ENCODE results near the gene PPP4C.
"Not testable (repeated sequence)": the region's sequence is repeated elsewhere in the genome, so short reads cannot be mapped to it uniquely, and the experiment has no call there.

The PPP4C gene

DNA sequence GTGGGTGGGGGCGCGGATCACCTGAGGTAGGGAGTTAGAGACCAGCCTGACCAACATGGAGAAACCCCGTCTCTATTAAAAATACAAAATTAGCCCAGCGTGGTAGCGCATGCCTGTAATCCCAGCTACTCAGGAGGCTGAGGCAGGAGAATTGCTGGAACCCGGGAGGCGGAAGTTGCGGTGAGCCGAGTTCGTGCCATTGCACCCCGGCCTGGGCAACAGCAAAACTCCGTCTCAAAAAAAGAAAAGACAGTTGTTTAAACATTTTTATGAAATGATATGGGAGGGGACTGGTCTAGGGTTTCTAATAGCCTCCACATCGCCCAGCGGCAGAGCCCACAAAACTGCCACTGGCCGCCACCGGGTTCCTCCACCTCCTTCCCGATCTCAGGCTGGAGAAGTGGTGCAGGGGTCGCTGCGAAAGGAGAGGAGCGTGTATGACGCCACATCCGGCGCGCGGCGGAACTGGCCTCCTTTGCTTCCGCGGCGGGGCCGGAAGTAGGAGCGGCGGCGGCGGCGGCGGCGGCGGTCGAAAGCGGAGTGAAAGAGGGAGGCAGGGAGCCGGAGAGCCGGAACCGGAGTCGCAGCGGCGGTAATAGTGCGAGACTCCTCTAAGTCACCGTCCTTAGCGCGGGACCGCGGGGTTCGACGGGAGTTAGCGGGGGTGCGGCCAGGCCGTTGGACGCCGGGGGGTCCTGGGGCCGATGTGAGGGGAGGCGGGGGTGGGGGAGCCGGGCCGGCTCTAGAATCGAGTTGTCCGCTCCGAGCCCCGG lies at the start of gene PPP4C:
PPP4C (plus strand) TSS at position 492 of the 773 bp plus-strand sequence. CDS start 384 bp downstream, outside the sequence.
- DNase-seq: peak; percentile 93

DNA sequence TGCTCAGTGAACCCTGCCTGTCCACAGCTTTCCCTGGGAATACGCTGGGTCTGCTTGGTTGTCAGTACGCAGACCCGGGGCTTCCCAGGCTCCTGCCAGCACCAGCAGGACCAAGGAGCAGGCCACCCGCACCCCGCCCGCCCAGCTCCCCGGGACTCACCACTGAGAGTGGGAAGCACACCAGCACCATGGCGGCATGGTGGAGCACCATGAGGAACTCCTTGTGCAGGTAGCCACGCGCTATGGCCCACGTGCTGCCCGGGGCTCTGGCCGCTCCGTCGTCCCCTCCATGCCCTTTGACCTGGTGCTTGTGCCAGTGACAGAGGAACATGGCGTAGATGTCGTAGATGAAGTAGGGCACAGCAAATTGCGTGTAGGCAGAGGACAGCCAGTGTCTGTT lies 49.3 kb upstream of the PPP4C start:
- DNase-seq: no peak

DNA sequence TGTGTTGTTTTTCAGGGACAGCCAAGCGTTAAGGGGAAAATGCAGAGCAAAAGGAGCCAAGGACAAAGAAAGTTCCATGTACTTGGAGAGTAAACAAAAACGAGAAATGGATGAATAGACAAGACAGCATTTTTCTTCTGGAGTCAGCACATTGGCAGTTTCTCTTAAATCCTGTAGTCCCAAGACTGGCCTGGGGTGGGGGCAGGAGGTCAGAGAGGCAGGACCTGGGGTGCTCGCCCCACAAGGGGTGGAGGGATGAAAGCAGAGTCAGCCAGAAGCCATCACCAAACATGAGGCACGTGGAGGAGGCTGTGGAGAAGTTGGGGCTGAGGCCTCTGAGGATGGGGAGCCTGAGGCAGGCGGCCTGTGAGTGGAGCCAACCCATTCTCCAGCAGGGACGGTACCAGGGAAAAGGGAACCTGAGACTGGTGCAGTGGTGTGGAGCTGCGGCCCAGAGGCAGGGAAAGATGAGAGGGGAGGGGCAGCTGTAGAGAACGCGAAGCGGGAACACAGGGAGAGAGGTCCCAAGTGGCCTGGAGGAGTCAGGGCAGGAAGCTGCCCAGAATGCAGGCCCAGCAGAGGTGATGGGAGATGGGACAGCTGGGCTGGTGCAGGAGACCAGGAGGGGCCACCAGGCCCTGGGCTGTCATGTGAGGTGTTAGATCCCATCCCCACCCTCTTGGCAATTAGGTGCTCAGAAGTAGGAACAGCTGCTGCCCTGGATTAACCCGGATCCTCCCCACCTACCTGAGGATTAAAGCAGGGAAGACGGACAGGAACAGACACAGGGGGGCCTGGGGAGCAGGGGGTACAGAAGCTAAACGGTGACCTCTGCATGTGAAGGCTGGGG lies 48.0 kb upstream of the PPP4C start:
- peak; percentile 43 for DNase-seq

DNA sequence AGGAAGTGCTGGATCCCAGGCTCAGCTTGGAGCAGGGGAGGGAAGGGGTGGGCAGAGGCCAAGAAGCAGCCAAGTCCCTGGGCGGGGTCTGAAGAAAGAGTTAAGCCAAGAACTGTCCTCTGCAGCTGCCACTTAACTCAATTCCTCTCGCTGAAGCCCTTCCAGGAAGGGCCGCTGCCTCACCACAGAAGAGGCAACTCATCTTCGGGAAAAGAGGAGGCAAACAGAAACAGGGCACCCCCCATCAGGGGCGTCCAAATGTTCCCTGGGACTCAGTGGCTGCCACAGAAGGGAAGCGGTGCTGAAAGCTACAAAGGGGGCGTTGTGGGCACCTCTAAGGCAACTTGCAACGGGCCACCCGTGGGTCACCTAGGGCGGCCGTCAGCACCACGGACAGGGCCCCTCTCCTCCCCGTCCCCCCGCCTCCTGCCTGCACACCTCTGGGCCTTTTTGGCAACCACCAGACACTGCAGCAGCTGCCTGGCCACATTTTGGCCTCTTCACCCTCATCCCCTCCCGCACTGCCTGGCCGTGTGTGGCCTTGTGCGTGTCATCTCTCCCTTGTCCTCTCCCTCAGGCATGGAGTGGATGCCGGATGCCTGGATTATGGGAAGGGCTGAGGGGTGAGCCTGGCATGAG lies 47.2 kb upstream of the PPP4C start:
- DNase-seq: no peak

DNA sequence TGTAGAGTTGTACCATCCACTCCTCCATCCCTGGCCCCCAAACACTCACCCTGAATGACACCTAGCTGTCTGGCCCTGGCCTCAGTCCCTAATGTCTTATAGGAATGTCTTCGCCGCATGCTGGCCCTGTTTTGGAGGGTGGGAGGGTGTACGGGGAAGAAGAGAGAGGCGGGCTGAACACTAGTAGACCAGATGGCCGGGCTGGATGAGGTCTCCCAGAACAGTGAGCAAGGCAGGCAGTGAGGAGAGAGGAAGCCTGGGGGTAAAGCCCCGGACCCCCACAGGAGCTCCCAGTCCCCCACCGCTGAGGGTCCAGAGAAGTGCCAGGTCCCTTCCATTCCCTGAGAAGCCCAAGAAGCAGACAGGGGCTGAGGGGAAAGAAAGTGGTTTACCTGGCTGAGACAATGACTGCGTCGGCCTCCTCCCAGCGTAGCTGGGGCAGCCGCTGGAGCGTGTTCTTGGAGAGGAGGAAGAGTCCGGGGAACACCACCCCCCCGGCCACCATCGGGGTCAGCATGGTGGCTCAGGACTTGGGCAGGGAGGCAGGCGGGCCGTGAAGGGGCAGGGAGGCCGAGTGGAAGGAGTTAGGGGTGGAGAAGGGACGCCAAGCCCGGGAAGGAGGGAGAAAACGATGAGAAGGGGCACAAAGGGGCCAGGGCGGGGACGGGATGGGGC lies 45.6 kb upstream of the PPP4C start:
- peak; percentile 38 for DNase-seq

DNA sequence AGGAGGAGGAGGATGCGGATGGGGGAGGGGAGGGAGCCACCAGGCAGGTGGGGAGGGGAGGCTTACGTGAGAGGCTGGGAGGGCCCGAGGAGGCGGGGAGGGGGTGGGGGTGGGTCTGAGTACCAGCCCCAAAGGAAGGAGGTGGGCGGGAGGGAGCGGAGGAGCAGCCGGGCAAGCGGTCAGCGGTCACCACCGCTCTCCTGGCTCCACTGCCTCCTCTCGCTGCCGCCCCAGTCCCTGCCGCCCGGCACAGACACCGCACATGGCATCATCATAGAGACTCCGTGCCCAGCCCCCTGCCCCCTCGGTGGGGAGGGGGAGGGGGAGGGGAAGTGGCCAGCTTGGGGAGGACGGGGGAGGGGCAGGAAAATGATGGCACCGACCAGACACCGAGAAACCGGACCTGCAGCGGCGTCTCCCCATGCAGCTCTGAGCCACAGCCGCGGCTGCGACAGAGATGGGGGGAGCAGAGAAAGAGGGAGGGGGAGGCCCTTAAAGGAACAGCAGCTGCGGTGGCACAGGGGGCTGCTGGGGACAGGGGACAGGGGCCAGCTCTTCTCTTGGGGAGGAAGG lies 44.9 kb upstream of the PPP4C start, which contains the start of gene TLCD3B:
TLCD3B (minus strand) TSS at position 431 of the 573 bp plus-strand sequence. CDS start 744 bp downstream, outside the sequence.
- peak; percentile 71 for DNase-seq

DNA sequence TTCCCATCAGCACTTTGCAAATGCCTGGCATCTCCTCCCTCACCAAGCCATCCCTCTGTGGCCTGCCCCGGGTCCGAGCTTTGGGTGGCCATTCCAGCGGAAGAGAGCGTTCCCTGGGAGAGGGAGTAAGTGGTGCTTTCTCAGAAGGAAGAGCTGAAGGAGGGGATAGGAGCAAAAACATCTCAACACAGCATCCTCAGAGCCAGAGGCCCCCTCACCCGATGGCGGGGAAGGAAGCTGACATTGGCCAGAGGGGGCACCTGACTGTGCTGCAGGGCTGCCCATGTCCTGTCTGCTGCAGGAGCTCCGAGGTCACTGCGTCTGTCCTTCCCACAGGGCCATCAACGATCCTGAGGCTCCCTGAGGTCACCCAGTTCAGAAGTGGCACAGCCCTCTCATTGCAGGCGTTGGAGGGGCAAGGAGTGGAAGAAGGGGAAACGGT lies 44.3 kb upstream of the PPP4C start:
- DNase-seq: no peak

DNA sequence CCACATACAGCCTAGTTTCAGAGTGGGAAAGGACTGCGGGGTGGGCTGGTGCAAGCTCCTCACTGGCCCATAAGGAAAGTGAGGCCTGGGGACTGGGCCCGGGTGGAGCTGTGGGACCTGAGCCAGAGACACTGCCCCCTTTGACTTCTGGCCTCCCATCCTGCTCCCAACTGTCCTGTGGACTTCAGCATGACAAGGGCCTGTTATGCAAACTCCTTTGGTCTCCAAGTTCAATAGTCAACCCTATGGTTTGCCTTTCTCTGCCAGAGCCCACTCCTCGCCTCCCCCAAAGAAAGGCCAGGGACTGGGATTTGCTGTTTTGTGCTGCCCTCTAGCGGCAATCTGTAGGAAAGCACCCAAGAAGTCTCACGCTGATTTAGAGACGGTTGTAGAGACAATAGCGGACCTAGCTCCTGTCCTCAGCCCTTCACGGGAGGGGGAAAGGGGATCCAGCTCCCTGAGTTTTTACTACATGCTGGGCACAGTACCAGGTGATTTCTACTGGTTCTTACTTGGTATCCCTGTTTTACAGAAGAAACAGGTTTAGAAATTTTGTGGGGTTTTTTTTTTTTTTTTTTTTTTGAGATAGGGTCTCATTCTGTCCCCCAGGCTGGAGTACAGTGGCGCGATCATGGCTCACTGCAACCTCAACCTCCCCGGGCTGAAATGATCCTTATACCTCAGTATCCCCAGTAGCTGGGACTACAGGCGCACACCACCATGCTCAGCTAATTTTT lies 43.5 kb upstream of the PPP4C start:
- DNase-seq: peak; percentile 86

DNA sequence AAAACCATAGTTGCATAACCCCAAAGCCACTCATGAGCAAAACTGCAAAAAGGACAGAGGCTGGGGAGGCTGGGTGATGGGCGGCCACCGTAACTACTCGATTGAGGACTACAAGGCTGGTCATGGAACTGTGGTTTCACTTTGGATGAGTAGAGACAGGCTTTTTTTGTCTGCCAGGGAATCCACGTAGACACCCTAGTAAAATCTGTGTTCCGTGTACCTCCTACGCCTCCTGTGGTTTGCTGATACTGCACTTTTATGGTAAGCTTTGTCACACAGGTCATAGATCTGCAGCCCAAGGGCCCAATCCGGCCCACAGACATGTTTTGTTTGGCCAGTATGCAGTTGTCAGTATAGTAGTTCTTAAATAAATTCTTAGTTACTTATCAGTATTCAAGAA lies 42.5 kb upstream of the PPP4C start:
- no peak for DNase-seq

DNA sequence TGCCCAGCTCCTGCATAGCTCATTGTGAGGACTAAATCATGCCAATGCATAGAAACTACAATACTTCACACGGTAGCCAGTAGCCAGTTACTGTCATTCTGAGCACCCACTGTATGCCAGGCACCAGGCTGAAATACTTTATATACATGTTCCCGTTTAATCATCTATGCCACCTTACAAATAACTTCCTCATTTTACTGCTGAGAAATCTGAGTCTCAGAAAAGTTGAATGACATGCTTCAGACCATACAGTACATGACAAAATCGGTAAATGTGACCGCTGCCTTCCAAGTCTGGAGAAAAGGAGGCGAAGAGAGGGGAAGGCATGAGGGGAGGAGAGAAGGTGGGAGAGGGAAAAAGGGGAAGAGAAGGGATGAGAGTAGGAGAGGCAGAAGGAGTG lies 35.6 kb upstream of the PPP4C start:
- DNase-seq: no peak

DNA sequence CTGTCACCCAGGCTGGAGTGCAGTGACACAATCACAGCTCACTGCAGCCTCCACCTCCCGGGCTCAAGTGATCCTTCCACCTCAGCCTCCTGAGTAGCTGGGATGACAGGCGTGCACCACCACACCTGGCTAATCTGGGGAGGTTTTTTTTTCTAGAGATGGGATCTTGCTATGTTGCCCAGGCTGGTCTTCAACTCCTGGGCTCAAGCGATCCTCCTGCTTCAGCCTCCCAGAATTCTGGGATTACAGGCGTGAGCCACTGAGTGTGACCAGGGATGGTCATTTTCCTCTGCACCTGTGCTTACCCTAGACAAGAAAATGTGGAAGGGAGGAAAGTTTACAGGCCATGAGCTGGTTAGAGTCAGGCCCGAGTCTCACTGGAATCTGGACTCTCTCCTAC lies 35.1 kb upstream of the PPP4C start:
- not testable (repeated sequence) for DNase-seq

DNA sequence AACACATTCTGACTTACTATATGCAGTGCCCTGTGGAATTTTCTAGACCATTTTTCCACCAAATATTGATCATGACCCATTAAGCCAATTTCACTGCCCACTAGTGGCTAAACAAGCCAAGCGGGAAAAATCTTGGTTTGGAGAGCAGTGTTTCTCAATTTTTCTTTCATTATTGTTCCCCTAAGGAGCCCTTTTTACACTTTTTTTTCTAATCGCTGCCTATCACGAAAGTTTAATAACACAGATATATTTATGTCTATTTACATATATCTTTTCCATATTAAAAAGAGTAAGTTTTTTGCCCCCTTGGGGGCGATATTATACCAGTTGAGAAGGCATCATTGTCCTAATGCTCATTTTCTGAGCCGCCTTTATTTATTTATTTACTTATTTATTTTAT lies 34.0 kb upstream of the PPP4C start:
- no peak for DNase-seq

DNA sequence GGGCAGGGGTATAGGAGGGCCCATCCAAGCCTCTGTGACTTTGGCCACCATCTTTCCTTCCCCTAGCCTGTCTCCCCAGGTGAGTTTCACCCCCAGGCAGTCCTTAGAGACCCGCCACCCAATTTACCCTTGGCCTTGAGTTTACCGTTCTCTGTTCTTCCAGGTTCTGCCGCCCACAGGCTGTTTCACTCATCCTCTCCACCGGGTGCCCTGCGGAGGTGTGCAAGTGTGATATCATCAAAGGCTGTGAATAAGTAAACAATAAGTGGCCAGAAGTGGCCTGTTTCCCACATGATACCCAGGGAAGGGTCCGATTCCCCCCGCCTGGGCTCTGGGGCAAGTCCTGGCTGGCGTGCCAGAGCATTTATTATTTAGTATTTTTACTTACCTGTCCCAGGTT lies 29.6 kb upstream of the PPP4C start:
- peak; percentile 10 for DNase-seq

DNA sequence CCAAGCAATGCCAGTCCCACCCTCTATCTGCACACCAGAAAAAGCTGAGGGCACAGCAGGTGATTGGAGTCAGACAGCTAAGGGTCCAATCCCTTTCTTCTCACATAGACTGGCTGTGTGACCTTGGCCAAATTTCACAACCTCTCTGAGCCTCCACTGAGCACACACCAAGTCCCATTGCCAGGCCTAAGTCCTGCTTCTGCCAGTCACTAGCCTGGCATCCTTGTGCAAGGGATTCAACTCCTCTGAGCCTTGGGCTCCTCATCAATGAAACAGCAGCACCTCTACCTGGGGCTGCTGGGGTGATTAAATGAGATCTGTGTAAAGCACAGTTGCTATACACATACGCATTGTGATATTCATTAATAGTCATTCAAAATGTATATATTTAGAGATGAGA lies 29.2 kb upstream of the PPP4C start:
- no peak for DNase-seq

DNA sequence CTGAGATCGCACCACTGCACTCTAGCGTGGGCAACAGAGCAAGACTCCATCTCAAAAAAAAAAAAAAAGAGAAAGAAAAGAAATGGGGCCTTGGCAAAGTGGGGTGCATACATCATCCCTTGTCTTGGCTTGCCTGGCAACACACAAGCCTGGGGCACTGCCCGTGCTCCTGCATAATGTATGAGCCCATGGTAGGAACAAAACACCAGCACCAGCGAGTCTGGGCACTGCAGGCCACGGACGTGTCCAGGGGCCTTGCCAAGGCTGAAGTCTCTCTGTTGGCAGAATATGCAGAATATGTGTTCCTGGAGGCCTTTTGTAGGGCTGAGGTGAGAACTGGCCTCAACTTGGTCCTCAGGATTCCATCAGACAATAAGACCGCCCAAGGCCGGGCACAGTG lies 25.9 kb upstream of the PPP4C start:
- no peak for DNase-seq

DNA sequence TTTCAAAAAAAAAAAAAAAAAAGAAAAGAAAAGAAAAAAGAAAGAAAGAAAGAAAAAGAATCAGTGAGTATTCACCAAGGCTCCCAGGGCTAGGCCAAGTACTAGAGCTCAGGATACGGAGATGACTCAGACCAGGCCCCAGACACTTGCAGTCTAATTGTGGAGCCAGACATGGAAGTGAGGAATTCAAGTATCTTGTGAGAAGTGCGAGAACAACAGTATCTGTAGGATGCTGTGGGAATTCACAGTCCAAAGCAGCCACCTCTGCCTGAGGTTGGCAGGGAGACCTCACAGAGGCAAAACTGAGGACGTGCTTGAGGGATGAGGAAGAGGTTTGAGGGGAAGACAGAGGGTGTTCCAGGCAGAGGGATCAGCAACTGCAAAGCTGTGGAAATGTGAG lies 24.3 kb upstream of the PPP4C start:
- DNase-seq: no peak

DNA sequence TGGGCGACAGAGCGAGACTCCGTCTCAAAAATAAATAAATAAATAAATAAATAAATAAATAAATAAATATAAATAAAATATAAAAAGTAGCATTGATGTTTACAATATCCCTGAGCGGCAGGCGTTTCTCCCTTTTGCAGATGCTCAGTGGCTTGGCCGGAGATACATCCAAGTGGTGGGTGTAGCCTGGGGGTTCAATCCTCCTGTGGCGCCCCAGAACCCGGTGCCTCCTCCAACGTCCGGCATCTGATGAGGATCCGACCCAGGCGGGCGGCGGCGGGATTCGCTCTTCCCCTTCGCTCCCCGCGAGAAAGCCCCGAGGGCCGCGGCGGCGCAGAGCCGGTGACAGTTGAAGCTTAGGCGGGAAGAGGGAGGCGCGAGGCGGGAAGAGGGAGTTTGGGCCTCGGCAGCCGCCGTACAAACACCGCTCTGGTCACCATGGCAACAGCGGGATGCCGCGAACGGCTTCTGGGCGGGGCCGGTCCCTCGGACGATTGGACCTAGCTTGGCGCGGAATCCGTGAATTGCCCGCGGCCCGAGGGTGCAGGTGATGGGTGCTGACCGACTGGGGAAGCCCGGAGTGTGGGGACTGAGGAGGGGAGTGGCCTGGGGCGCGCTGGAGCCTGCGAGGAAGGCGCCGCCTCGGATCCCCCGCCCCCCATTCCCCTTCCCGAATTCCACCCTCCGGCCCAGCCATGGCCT lies 23.0 kb upstream of the PPP4C start:
- peak; percentile 96 for DNase-seq

DNA sequence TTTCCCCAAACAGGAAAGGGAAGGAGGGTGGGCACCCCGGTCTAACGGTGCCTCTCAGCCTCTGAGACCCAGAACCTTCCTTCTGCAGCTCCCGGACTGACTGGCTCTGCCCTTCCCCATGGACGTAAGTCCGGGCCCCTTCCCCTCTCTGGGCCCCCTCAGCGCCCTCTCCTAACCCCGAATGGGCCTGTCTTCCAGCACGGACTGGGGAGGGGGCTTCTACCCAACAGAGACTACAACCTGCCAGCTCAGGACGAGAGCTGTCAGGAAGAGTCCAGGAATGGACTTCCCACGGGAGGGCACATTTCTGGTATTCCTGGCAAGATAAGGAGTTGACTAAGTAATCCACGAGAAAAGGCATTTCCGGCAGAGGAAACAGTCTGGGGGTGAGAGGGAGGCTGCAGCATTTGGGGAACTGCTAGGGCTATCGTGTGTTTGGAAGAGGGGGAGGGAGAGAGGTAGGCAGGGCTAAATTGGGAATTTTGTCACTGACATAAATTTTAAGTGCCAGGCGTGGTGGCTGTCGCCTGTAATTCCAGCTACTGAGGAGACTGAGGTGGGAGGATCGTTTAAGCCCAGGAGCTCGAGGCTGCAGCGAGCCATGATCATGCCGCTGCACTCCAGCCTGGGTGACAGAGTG lies 22.3 kb upstream of the PPP4C start:
- peak; percentile 49 for DNase-seq

DNA sequence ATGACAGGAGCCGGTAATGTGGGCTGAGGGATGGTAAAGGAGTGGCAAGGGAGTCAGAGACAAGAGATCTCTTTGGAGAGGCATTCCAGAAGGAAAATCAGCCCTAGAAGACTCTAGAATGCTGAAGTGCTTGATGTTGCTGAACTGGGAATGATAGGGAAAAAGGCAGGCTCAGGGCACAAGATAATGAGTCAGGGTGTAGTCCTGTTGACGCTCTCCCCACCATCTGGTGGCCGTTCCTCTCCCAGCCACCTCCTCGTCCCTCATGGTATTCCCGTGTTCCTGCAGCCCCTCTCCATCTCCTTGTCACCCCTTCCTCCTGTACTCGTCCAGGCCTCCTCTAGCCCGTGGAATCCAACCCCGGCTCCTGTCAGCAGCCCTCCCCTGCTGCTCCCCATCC lies 21.3 kb upstream of the PPP4C start:
- DNase-seq: no peak

DNA sequence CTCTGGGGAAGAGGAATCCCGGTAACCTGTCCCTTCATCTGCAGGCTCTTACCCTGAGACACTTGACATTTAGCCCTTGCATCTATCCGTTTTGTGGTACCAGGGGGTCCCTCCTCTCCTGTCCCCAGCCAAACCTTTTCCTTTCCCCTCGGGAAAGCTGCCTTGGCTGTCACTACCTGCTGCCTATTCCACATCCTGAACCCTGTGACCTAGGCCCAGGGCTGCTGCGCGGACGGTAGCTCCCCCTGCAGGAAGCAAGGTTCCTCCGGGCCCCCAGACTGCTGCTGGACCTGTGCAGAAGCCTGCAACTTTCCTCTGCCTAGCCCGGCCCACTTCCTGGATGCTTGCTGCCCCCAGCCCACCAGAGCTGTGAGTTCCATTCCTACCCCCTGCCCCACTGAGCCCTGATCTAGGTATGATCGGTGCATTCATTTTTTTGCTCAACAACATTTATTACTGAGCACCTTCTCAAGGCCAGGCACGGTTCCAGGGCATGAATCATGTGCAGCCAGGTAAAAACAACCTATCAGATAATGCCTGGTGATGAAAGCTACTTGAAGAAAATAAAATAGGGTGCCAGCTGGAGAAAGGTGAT lies 20.7 kb upstream of the PPP4C start:
- DNase-seq: peak; percentile 47

Data from NCI-H510A treated with DMSO at 0.1 percent for 48 hours (cell line).